RWPE1 (cell line): ENCODE data around the gene TES.
A peak's percentile ranks its signal among the peaks of the same experiment; 100 is the strongest.

Source experiments
- CTCF ChIA-PET: fragments of 350-600 bp; sonication (Branson Sonifier 250); formaldehyde crosslinking; extraction: SDS; loops from one replicate; lab custom pipeline; 2021; lab: Yijun Ruan, JAX
- POLR2A ChIA-PET: fragments of 400-600 bp; formaldehyde crosslinking; extraction: SDS; loops from one replicate; lab custom pipeline; 2020; ENCODE audit warnings: antibody characterized with exemption; ENCODE audit not compliant: low non-redundant PET; lab: Yijun Ruan, JAX
- DNase-seq: peaks from one replicate; pipeline ENCODE4 v3.0.0; 2012; ENCODE audit warnings: low spot score
- H3K27ac ChIP-seq: fragments of 450-650 bp; 2 replicates; pipeline ENCODE4 v1.5.1; 2017
- CTCF ChIP-seq: fragments of 450-650 bp; conservative IDR thresholded peaks from 2 replicates; pipeline ENCODE4 v1.5.1; 2017; ENCODE audit warnings: low read depth, mild to moderate bottlenecking

Gene TES

GRCh38 chr7:116215551-116215950, 5.2 kb downstream of the TES start:
- TF ChIP-seq CTCF, result no peak
- H3K27ac ChIP-seq, result no peak overlapping the region
- ChIA-PET CTCF (no interaction called here), POLR2A (no interaction called here)
- DNase-seq, result no peak

GRCh38 chr7:116216956-116217571, 6.7 kb downstream of the TES start:
- ChIA-PET CTCF (interaction anchor here (0.7 to 1.3 kb wide), 2 partner anchors 19 to 37 kb away, joined by 3 to 4 read pairs; no protein-coding TSS in a partner anchor), POLR2A (no interaction called here)

GRCh38 chr7:116218051-116218645, 7.8 kb downstream of the TES start:
- ChIA-PET POLR2A (no interaction called here), CTCF (interaction anchor here (0.7 kb wide), 1 partner anchor 38 kb away, joined by 3 read pairs; no protein-coding TSS in a partner anchor)
- peak; percentile 14 for DNase-seq
- H3K27ac ChIP-seq, result no peak overlapping the region
- TF ChIP-seq CTCF, result no peak

More at GRCh38 chr7:116216956-116217571, 6.7 kb downstream of the TES start:
- no peak for TF ChIP-seq CTCF
- no peak for DNase-seq
- no peak overlapping the region for H3K27ac ChIP-seq

- no peak overlapping the region for H3K27ac ChIP-seq
- no peak for TF ChIP-seq CTCF
- POLR2A ChIA-PET, result no interaction called here
- DNase-seq, result no peak
- CTCF ChIA-PET, result no interaction called here
Measured at GRCh38 chr7:116218747-116219146, 8.4 kb downstream of the TES start.

GRCh38 chr7:116219288-116219687, 8.9 kb downstream of the TES start:
- TF ChIP-seq CTCF, result no peak
- POLR2A ChIA-PET, result no interaction called here
- CTCF ChIA-PET, result no interaction called here
- no peak for DNase-seq
- H3K27ac ChIP-seq, result no peak overlapping the region

- CTCF ChIA-PET, result no interaction called here
- no peak for TF ChIP-seq CTCF
Measured at GRCh38 chr7:116219834-116220233, 9.5 kb downstream of the TES start.

More at GRCh38 chr7:116219834-116220233, 9.5 kb downstream of the TES start:
- H3K27ac ChIP-seq, result no peak overlapping the region
- no peak for DNase-seq
- POLR2A ChIA-PET, result no interaction called here
